Erythroblast (primary cell): ENCODE results near the gene MAD1L1.
"Not testable (repeated sequence)": the region's sequence is repeated elsewhere in the genome, so short reads cannot be mapped to it uniquely, and the experiment has no call there.

Source experiments
- DNase-seq, 2 experiments: peaks; one replicate each; lab custom pipeline; 2025; lab: John Stamatoyannopoulos, UW
- GATA1 ChIP-seq: IDR thresholded peaks from 2 replicates; pipeline ENCODE4 v1.6.1; 2011; ENCODE audit warnings: low read depth, mild to moderate bottlenecking, control low read depth, low read length, moderate library complexity
- POLR2A ChIP-seq: IDR thresholded peaks from 2 replicates; pipeline ENCODE4 v1.6.1; 2011; ENCODE audit warnings: mild to moderate bottlenecking, low read length

Gene MAD1L1

GRCh38 chr7:1981878-1982230, 250.9 kb downstream of the MAD1L1 start:
- no peak for TF ChIP-seq GATA1
- TF ChIP-seq POLR2A = no peak

GRCh38 chr7:1981201-1981877, 251.4 kb downstream of the MAD1L1 start:
- TF ChIP-seq POLR2A = no peak
- TF ChIP-seq GATA1 = no peak
- no peak for DNase-seq

More at GRCh38 chr7:1981878-1982230, 250.9 kb downstream of the MAD1L1 start:
- no peak for DNase-seq

GRCh38 chr7:1979591-1980560, 252.9 kb downstream of the MAD1L1 start:
- TF ChIP-seq POLR2A = no peak
- no peak for TF ChIP-seq GATA1
- no peak for DNase-seq

GRCh38 chr7:1978656-1979590, 253.8 kb downstream of the MAD1L1 start:
- TF ChIP-seq GATA1 = no peak
- no peak for TF ChIP-seq POLR2A
- DNase-seq = no peak

- no peak for DNase-seq
- no peak for TF ChIP-seq POLR2A
- TF ChIP-seq GATA1 = no peak
These were observed 254.8 kb downstream of the MAD1L1 start for GRCh38 chr7:1977876-1978441.

- DNase-seq = no peak
These were observed 255.5 kb downstream of the MAD1L1 start for GRCh38 chr7:1977059-1977875.

GRCh38 chr7:1976521-1976920, 256.2 kb downstream of the MAD1L1 start:
- DNase-seq = not testable (repeated sequence)

More at GRCh38 chr7:1977059-1977875, 255.5 kb downstream of the MAD1L1 start:
- TF ChIP-seq POLR2A = no peak
- no peak for TF ChIP-seq GATA1

- no peak for DNase-seq
- TF ChIP-seq POLR2A (no peak), GATA1 (no peak)
These were observed 257.2 kb downstream of the MAD1L1 start for GRCh38 chr7:1975581-1975980.

GRCh38 chr7:1975179-1975578, 257.6 kb downstream of the MAD1L1 start:
- no peak for DNase-seq
- no peak for TF ChIP-seq POLR2A
- no peak for TF ChIP-seq GATA1

- DNase-seq = no peak
- TF ChIP-seq POLR2A = no peak
- TF ChIP-seq GATA1 = no peak
These were observed 258.2 kb downstream of the MAD1L1 start for GRCh38 chr7:1974290-1975101.
